Glutamatergic neuron (in vitro differentiated cells): Measurements from ENCODE around the gene SIPA1. TPM values are rescaled to one million over a fixed set of nuclear protein-coding genes. Genes with fewer than 3 reads are reported as not detected.
A peak's percentile ranks its signal among the peaks of the same experiment; 100 is the strongest.

Experiments used
- DNase-seq: peaks from one replicate; pipeline ENCODE4 v3.0.0; 2022
- H3K27ac Mint-ChIP-seq: one replicate; pipeline ENCODE4 v1.8.0; 2020; ENCODE audit warnings: mild to moderate bottlenecking, mixed read lengths, inconsistent platforms; ENCODE audit not compliant: unreplicated experiment
- H3K27me3 Mint-ChIP-seq: one replicate; pipeline ENCODE4 v1.8.0; 2020; ENCODE audit warnings: mild to moderate bottlenecking, moderate library complexity, mixed read lengths, inconsistent platforms; ENCODE audit not compliant: unreplicated experiment
- H3K36me3 Mint-ChIP-seq: one replicate; pipeline ENCODE4 v1.8.0; 2020; ENCODE audit warnings: mild to moderate bottlenecking, mixed read lengths, inconsistent platforms; ENCODE audit not compliant: unreplicated experiment
- H3K4me1 Mint-ChIP-seq: one replicate; pipeline ENCODE4 v1.8.0; 2020; ENCODE audit warnings: mild to moderate bottlenecking, low read depth, mixed read lengths, inconsistent platforms; ENCODE audit not compliant: unreplicated experiment
- H3K4me3 Mint-ChIP-seq: one replicate; pipeline ENCODE4 v1.8.0; 2020; ENCODE audit warnings: mild to moderate bottlenecking, mixed read lengths, inconsistent platforms; ENCODE audit not compliant: unreplicated experiment
- H3K9me3 Mint-ChIP-seq: one replicate; pipeline ENCODE4 v1.8.0; 2020; ENCODE audit warnings: mild to moderate bottlenecking, moderate library complexity, mixed read lengths, inconsistent platforms; ENCODE audit not compliant: unreplicated experiment
- CTCF ChIP-seq: fragments of 200-600 bp; sonication (generic); IDR thresholded peaks from one replicate; pipeline ENCODE4 v1.5.0; 2021; ENCODE audit not compliant: partially characterized antibody, unreplicated experiment
- total RNA-seq: library from RNA; stranded (reverse); fragmentation: NEBNext Ultra II Directional; extraction: Animal tissue kit (Norgen Biotek cat#: 25700); gene quantifications from one replicate; pipeline ENCODE4 v1.2.1, GENCODE V29; 2021; ENCODE audit not compliant: unreplicated experiment

The SIPA1 gene
- total RNA-seq, 1 donor from 2014 or later, result 21.4 TPM

- Mint-ChIP-seq H3K9me3 (peaks cover 4% of the 10 kb centered on the region), H3K4me3 (peak overlapping the region; percentile 86), H3K27me3 (peaks cover 8% of the 10 kb centered on the region), H3K36me3 (no peaks in the 10 kb centered on the region), H3K27ac (peak overlapping the region; percentile 43), H3K4me1 (peaks cover 12% of the 10 kb centered on the region)
- no peak for DNase-seq
- TF ChIP-seq CTCF, result no peak
Measured at GRCh38 chr11:65641297-65642013, 3.6 kb downstream of the SIPA1 start.

DNA sequence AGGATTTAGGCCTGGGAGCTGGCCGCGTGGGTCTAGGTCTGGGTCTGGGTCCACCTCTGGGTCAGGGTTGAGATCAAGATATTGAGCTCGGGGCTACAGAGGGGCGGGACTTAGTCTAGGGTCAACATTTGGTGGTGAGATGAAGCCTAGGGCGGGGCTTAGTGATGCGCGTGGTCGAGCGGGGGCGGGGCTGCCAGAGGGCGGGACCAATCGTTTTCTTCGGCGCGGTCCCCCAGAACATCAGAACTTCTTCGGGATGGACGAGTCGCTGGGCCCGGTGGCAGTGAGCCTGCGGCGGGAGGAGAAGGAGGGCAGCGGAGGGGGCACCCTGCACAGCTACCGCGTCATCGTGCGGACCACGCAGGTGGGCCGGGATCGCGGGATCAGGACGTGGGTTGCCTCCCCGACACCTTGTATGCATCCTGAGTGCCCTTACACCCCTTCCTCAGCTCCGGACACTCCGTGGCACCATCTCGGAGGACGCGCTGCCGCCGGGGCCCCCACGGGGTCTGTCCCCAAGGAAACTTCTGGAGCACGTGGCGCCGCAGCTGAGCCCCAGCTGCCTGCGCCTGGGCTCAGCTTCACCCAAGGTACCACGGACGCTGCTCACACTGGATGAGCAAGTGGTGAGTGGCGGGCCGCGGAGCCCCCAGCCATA is 4.2 kb downstream of the SIPA1 start:
- no peak for TF ChIP-seq CTCF
- peaks cover 12% of the 10 kb centered on the region for H3K4me1 Mint-ChIP-seq
- peaks cover 8% of the 10 kb centered on the region for H3K27me3 Mint-ChIP-seq

DNA sequence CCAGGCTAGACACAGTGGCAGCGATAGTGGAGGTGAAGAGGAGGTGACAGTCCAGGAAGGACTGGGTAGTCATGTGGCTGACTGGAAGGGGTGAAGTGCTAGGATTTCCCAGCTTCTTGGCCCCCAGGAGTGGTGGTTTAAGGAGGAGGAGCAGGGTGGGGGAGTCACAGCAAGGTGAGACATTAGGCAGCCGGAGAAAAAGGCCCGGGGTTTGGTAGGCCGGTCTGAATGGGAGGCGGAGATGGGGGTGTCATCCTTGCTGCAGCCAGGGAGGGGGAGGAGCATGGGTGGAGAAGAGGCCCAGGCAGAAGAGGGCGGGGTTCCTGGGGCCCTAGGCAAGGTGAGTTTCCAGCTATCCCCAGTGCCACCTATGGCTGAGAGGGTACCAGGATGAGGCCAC is 6.1 kb downstream of the SIPA1 start:
- H3K9me3 Mint-ChIP-seq, result peaks cover 7% of the 10 kb centered on the region
- no peak for TF ChIP-seq CTCF
- H3K4me3 Mint-ChIP-seq, result no peak overlapping the region
- no peak overlapping the region for H3K27ac Mint-ChIP-seq
- peaks cover 12% of the 10 kb centered on the region for H3K27me3 Mint-ChIP-seq
- no peaks in the 10 kb centered on the region for H3K36me3 Mint-ChIP-seq
- H3K4me1 Mint-ChIP-seq, result peaks cover 5% of the 10 kb centered on the region
- no peak for DNase-seq

More for the DNA sequence above, 4.2 kb downstream of the SIPA1 start:
- Mint-ChIP-seq H3K4me3 (peak overlapping the region; percentile 86), H3K27ac (peak overlapping the region; percentile 43), H3K36me3 (no peaks in the 10 kb centered on the region), H3K9me3 (peaks cover 4% of the 10 kb centered on the region)
- peak; percentile 70 for DNase-seq

- H3K36me3 Mint-ChIP-seq, result no peaks in the 10 kb centered on the region
- no peak overlapping the region for H3K4me3 Mint-ChIP-seq
- H3K4me1 Mint-ChIP-seq, result peaks cover 4% of the 10 kb centered on the region
Measured at GRCh38 chr11:65644837-65645236, 6.9 kb downstream of the SIPA1 start.

More at GRCh38 chr11:65644837-65645236, 6.9 kb downstream of the SIPA1 start:
- Mint-ChIP-seq H3K9me3 (peaks cover 7% of the 10 kb centered on the region), H3K27me3 (peaks cover 11% of the 10 kb centered on the region), H3K27ac (no peak overlapping the region)
- no peak for TF ChIP-seq CTCF
- DNase-seq, result no peak
